Mucosa of gallbladder (tissue), 1 donor: ENCODE measurements around the gene ZFYVE27. TPM values are rescaled to one million over a fixed set of nuclear protein-coding genes. Genes with fewer than 3 reads are reported as not detected.

Experiments
- DNase-seq: peaks from one replicate; pipeline ENCODE4 v3.0.0-alpha.2; 2020; ENCODE audit warnings: low spot score
- total RNA-seq: library from RNA; stranded (reverse); gene quantifications from one replicate; pipeline ENCODE4 v1.2.1, GENCODE V29; 2021
- donor health status: DM: no; HTN: no; CAD: no.

The ZFYVE27 gene
- total RNA-seq, 1 donor from 2014 or later, result 49.8 TPM

- no peak for DNase-seq
Measured at GRCh38 chr10:97768322-97769315, 31.7 kb downstream of the ZFYVE27 start.

GRCh38 chr10:97770255-97770654 is 33.3 kb downstream of the ZFYVE27 start:
- no peak for DNase-seq

GRCh38 chr10:97771055-97771891 is 34.3 kb downstream of the ZFYVE27 start:
- DNase-seq, result no peak

GRCh38 chr10:97771913-97772823 is 35.2 kb downstream of the ZFYVE27 start, which contains the start of gene SFRP5:
Gene SFRP5, minus strand, starts transcription at chr10:97771999. Its CDS starts 166 bp downstream, at chr10:97771833.
- peak; percentile 76 for DNase-seq

- DNase-seq, result no peak
Measured at GRCh38 chr10:97773096-97773495, 36.2 kb downstream of the ZFYVE27 start.

- DNase-seq, result peak; percentile 62
Measured at GRCh38 chr10:97774811-97775294, 37.9 kb downstream of the ZFYVE27 start.

- DNase-seq, result no peak
Measured at GRCh38 chr10:97777143-97777542, 40.2 kb downstream of the ZFYVE27 start.

- no peak for DNase-seq
Measured at GRCh38 chr10:97778452-97779302, 41.7 kb downstream of the ZFYVE27 start.

GRCh38 chr10:97779492-97779891 is 42.6 kb downstream of the ZFYVE27 start:
- no peak for DNase-seq

GRCh38 chr10:97779975-97780374 is 43.0 kb downstream of the ZFYVE27 start:
- DNase-seq, result no peak

- no peak for DNase-seq
Measured at GRCh38 chr10:97780841-97781617, 44.1 kb downstream of the ZFYVE27 start.

- DNase-seq, result no peak
Measured at GRCh38 chr10:97781618-97782331, 44.8 kb downstream of the ZFYVE27 start.

GRCh38 chr10:97782455-97783228 is 45.7 kb downstream of the ZFYVE27 start:
- DNase-seq, result no peak

- no peak for DNase-seq
Measured at GRCh38 chr10:97784200-97784810, 47.4 kb downstream of the ZFYVE27 start.

- DNase-seq, result no peak
Measured at GRCh38 chr10:97785231-97785630, 48.3 kb downstream of the ZFYVE27 start.

GRCh38 chr10:97785731-97786130 is 48.8 kb downstream of the ZFYVE27 start:
- DNase-seq, result no peak
